Measurements from ENCODE around the gene TGM1. TPM values are rescaled to one million over a fixed set of nuclear protein-coding genes. Genes with fewer than 3 reads are reported as not detected.

TGM1 gene
- total RNA-seq, 6 donors from 2014 or later: 9.1 to 29.2 (median 11.1) TPM

- DNase-seq (no peak), ATAC-seq (ENCODE audit: low FRiP score in 2 of 2) (no peak)
- Histone ChIP-seq H3K36me3 (peaks cover 5 to 50% (median 24%) of the 10 kb centered on the region in 4 donors), H3K27me3 (no peaks in the 10 kb centered on the region), H3K4me1 (peaks cover 29 to 48% (median 34%) of the 10 kb centered on the region in 4 donors), H3K9me3 (no peaks in the 10 kb centered on the region), H3K4me3 (no peak overlapping the region), H3K27ac (peak overlapping the region in 3 of 4 donors; percentile 39 to 67 (median 66))
- TF ChIP-seq POLR2AphosphoS5 (IDR thresholded peaks at IDR 0.05): no peak
- TF ChIP-seq, protein P1, sequence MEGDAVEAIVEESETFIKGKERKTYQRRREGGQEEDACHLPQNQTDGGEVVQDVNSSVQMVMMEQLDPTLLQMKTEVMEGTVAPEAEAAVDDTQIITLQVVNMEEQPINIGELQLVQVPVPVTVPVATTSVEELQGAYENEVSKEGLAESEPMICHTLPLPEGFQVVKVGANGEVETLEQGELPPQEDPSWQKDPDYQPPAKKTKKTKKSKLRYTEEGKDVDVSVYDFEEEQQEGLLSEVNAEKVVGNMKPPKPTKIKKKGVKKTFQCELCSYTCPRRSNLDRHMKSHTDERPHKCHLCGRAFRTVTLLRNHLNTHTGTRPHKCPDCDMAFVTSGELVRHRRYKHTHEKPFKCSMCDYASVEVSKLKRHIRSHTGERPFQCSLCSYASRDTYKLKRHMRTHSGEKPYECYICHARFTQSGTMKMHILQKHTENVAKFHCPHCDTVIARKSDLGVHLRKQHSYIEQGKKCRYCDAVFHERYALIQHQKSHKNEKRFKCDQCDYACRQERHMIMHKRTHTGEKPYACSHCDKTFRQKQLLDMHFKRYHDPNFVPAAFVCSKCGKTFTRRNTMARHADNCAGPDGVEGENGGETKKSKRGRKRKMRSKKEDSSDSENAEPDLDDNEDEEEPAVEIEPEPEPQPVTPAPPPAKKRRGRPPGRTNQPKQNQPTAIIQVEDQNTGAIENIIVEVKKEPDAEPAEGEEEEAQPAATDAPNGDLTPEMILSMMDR (IDR thresholded peaks at IDR 0.05): peak in 3 of 6 experiments; percentile 41 to 45 (median 42)
- TF ChIP-seq POLR2A (IDR thresholded peaks at IDR 0.05): no peak
- TF ChIP-seq EP300 (IDR thresholded peaks at IDR 0.05): no peak
- 48 to 51% methylated on average over 5 of the region's 5 CpGs for WGBS, 2 donors
Measured at GRCh38 chr14:24297190-24297964, 34.4 kb upstream of the TGM1 start.

DNA sequence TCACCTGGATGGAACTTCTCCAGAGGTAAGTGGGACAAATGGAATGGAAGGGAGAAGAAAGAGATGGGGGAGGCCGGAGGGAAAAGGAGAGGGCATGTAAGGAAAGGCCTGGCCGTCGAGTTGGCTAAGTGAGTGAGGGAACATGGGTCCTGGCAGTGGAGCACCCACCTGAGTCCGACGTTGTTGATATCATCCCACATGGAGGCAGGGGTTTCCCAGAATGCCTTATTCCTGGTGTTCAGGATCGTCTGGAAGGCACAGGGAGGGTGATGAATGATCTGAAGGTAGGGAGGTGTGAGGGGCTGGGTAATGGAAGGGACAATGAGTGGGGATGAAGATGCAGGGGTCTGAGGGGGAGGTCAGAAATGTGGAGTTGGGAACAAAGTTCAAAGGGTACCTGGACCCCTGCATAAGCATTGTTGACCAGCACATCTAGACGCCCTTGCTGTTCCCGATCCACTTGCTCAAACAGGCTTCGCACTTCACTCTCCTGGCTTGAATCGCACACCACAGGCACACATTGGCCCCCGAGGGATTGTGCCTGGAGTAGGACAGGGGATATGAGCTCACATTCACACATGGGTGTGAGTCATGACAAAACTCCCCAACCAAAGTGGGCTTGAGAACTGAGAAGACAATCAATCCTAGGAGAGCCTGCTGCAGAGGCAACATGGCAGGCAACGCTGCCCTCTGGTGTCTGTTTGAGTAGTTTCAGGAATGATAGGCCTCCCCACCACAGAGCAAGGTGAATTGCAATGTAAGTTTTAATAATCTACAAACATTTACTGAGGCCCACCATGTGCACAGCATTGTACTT lies 33.6 kb upstream of the TGM1 start:
- Histone ChIP-seq H3K4me1 (peaks cover 29 to 48% (median 34%) of the 10 kb centered on the region in 4 donors), H3K27ac (peak overlapping the region; percentile 28 to 67 (median 52)), H3K36me3 (peaks cover 2 to 50% (median 25%) of the 10 kb centered on the region in 4 donors), H3K4me3 (no peak overlapping the region), H3K27me3 (no peaks in the 10 kb centered on the region), H3K9me3 (no peaks in the 10 kb centered on the region)
- DNase-seq (peak in 1 of 2 donors; percentile 76), ATAC-seq (ENCODE audit: low FRiP score in 2 of 2) (peak; percentile 74 to 84)
- 63 to 74% methylated on average over 12 of the region's 12 CpGs for WGBS, 2 donors
- TF ChIP-seq POLR2A (IDR thresholded peaks at IDR 0.05) (no peak), POLR2AphosphoS5 (IDR thresholded peaks at IDR 0.05) (peak; percentile 40 to 68), EP300 (IDR thresholded peaks at IDR 0.05) (no peak)
- TF ChIP-seq, protein P1 (IDR thresholded peaks at IDR 0.05): peak; percentile 53 to 81 (median 68)

DNA sequence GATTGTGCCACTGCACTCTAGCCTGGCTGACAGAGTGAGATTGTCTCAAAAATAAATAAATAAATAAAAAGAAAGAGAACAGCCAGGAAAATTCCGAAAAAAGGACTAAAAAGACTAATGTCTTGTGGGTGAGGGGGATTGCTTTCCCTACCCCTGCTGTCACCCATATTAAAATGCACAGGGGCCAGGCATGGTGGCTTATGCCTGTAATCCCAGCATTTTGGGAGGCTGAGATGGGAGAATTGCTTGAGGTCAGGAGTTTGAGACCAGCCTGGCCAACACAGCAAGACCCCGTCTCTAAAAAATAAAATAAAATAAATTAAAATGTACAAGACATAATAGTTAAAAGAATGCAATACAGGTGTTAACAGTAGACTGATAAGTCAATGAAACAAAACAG lies 30.5 kb upstream of the TGM1 start:
- DNase-seq (no peak), ATAC-seq (ENCODE audit: low FRiP score in 2 of 2) (no peak)
- Histone ChIP-seq H3K36me3 (peaks cover 6 to 71% (median 46%) of the 10 kb centered on the region in 4 donors), H3K27me3 (no peaks in the 10 kb centered on the region), H3K4me1 (peaks cover 10 to 21% (median 17%) of the 10 kb centered on the region in 4 donors), H3K9me3 (no peaks in the 10 kb centered on the region), H3K27ac (no peak overlapping the region), H3K4me3 (no peak overlapping the region)
- WGBS, 2 donors: 97 to 100% methylated on average over 2 of the region's 2 CpGs
- TF ChIP-seq EP300 (IDR thresholded peaks at IDR 0.05): no peak

GRCh38 chr14:24292118-24292807 lies 29.3 kb upstream of the TGM1 start:
- Histone ChIP-seq H3K4me3 (no peak overlapping the region), H3K9me3 (no peaks in the 10 kb centered on the region), H3K27me3 (no peaks in the 10 kb centered on the region), H3K36me3 (peaks cover 6 to 71% (median 46%) of the 10 kb centered on the region in 4 donors), H3K4me1 (peaks cover 6 to 10% (median 9%) of the 10 kb centered on the region in 4 donors), H3K27ac (no peak overlapping the region)
- ATAC-seq (ENCODE audit: low FRiP score in 2 of 2) (no peak), DNase-seq (no peak)
- no peak for TF ChIP-seq POLR2A (IDR thresholded peaks at IDR 0.05)
- no peak for TF ChIP-seq POLR2AphosphoS5 (IDR thresholded peaks at IDR 0.05)
- TF ChIP-seq, protein P1 (IDR thresholded peaks at IDR 0.05): no peak
- no peak for TF ChIP-seq EP300 (IDR thresholded peaks at IDR 0.05)
- 89 to 95% methylated on average over 10 to 11 of the region's 11 CpGs for WGBS, 2 donors
